GM12874 (cell line): Measurements from ENCODE around the gene RBM19.

Experiments
- CTCF ChIP-seq: IDR thresholded peaks from 2 replicates; pipeline ENCODE4 v1.5.1; 2011; ENCODE audit warnings: low read depth, mild to moderate bottlenecking, control low read depth, low read length, moderate library complexity; ENCODE audit not compliant: insufficient read depth

Gene RBM19

GRCh38 chr12:113861708-113862312 lies 104.3 kb downstream of the RBM19 start:
- no peak for TF ChIP-seq CTCF

- TF ChIP-seq CTCF = no peak
Measured at GRCh38 chr12:113860950-113861349, 105.2 kb downstream of the RBM19 start.

GRCh38 chr12:113860059-113860820 lies 105.9 kb downstream of the RBM19 start:
- no peak for TF ChIP-seq CTCF

- no peak for TF ChIP-seq CTCF
Measured at GRCh38 chr12:113858841-113859386, 107.2 kb downstream of the RBM19 start.

- no peak for TF ChIP-seq CTCF
Measured at GRCh38 chr12:113857371-113857770, 108.8 kb downstream of the RBM19 start.

GRCh38 chr12:113855998-113856397 lies 110.1 kb downstream of the RBM19 start:
- TF ChIP-seq CTCF = no peak

- TF ChIP-seq CTCF = no peak
Measured at GRCh38 chr12:113854385-113855142, 111.6 kb downstream of the RBM19 start.
